ENCODE data around the gene ARMH3.

Gene ARMH3

DNA sequence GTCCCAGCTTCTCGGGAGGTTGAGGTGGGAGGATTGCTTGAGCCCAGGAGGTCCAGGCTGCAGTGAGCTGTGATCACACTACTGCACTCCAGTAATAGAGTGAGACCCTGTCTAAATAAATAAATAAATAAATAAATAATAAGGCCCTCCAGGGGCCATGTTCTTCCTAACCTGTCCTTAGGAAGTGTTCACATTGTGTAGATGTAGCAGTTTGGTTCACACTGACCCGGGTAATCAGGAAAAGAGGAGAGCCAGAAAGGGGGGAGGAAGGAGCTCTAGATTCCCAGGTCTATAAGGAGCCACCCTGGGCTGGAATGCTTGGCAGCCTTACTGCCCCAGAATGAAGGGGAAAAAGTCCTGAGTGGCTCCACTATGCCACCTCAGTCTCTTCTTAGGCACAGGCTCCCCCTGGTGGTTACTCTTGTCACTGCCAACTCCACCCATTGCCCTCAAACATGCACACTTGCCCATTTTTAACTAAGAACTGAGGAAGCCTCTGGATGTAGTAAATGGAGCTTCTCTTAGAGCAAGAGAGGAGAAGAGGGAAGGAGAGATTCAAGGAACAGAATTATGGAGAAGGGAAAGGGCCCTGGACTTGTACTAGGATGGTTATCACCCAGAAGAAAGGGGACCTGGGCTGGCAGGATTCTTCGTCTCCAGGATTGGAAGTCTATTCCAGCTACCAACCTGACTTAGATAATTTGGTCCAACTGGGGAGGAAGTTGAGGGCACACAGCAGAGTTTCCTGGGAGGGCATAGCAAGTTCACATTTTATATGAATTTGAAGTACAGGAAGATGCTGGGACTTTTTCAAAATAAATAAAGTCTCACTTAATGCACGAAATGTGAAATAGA is 16.9 kb upstream of the ARMH3 start:
- no peak overlapping the region for H3K9ac ChIP-seq
- H3K4me2 ChIP-seq: peak overlapping the region in 1 of 11 experiments; percentile 40; a peak in 2 of 22 replicates
- TF ChIP-seq Cebpa-rat (IDR thresholded peaks at IDR 0.05): no peak
- no peaks in the 10 kb centered on the region for H3K27me3 ChIP-seq
- no peaks in the 10 kb centered on the region for H3K9me3 ChIP-seq (replicated peaks in 1 of 11)
- peaks cover 5 to 39% (median 29%) of the 10 kb centered on the region in 11 experiments; a peak in 20 of 22 replicates for H4K20me1 ChIP-seq
- H3K4me1 ChIP-seq: peaks cover 5 to 41% (median 15%) of the 10 kb centered on the region in 10 experiments; a peak in 19 of 20 replicates
- no peak overlapping the region for H3K4me3 ChIP-seq
- peaks cover 8 to 26% (median 16%) of the 10 kb centered on the region in 11 experiments; a peak in 19 of 22 replicates for H3K36me3 ChIP-seq
- H3K27ac ChIP-seq: no peak overlapping the region

GRCh38 chr10:102069071-102069470 is 13.1 kb upstream of the ARMH3 start:
- Histone ChIP-seq H3K4me1 (peaks cover 34 to 65% (median 43%) of the 10 kb centered on the region in 10 experiments), H3K27ac (peak overlapping the region in 8 of 11 experiments; percentile 15 to 72 (median 55); a peak in 14 of 22 replicates), H4K20me1 (peaks cover 19 to 60% (median 53%) of the 10 kb centered on the region in 11 experiments; a peak in 21 of 22 replicates)

GRCh38 chr10:102068216-102068615 is 12.2 kb upstream of the ARMH3 start:
- no peaks in the 10 kb centered on the region for H3K9me3 ChIP-seq (replicated peaks in 1 of 11)
- peak overlapping the region in 4 of 11 experiments; percentile 52 to 72 (median 62); a peak in 5 of 22 replicates for H3K27ac ChIP-seq
- no peak overlapping the region; a peak in 2 of 20 replicates for H3K4me3 ChIP-seq
- H3K9ac ChIP-seq: peak overlapping the region in 3 of 11 experiments; percentile 6 to 16 (median 9); a peak in 2 of 22 replicates
- H3K4me2 ChIP-seq: peak overlapping the region in 9 of 11 experiments; percentile 5 to 100 (median 96); a peak in 11 of 22 replicates
- no peak for TF ChIP-seq Cebpa-rat (IDR thresholded peaks at IDR 0.05)
- peaks cover 19 to 58% (median 52%) of the 10 kb centered on the region in 11 experiments; a peak in 21 of 22 replicates for H4K20me1 ChIP-seq
- H3K27me3 ChIP-seq: no peaks in the 10 kb centered on the region
- peaks cover 35 to 57% (median 44%) of the 10 kb centered on the region in 10 experiments for H3K4me1 ChIP-seq
- H3K36me3 ChIP-seq: peaks cover 17 to 39% (median 27%) of the 10 kb centered on the region in 11 experiments

More at GRCh38 chr10:102069071-102069470, 13.1 kb upstream of the ARMH3 start:
- no peaks in the 10 kb centered on the region for H3K27me3 ChIP-seq
- H3K9me3 ChIP-seq (replicated peaks in 1 of 11): no peaks in the 10 kb centered on the region
- peak overlapping the region in 3 of 11 experiments; percentile 6 to 16 (median 9); a peak in 2 of 22 replicates for H3K9ac ChIP-seq
- peak overlapping the region in 1 of 10 experiments; percentile 22; a peak in 3 of 20 replicates for H3K4me3 ChIP-seq
- peak overlapping the region in 9 of 11 experiments; percentile 5 to 100 (median 72); a peak in 15 of 22 replicates for H3K4me2 ChIP-seq
- peaks cover 17 to 39% (median 27%) of the 10 kb centered on the region in 11 experiments for H3K36me3 ChIP-seq
- no peak for TF ChIP-seq Cebpa-rat (IDR thresholded peaks at IDR 0.05)

DNA sequence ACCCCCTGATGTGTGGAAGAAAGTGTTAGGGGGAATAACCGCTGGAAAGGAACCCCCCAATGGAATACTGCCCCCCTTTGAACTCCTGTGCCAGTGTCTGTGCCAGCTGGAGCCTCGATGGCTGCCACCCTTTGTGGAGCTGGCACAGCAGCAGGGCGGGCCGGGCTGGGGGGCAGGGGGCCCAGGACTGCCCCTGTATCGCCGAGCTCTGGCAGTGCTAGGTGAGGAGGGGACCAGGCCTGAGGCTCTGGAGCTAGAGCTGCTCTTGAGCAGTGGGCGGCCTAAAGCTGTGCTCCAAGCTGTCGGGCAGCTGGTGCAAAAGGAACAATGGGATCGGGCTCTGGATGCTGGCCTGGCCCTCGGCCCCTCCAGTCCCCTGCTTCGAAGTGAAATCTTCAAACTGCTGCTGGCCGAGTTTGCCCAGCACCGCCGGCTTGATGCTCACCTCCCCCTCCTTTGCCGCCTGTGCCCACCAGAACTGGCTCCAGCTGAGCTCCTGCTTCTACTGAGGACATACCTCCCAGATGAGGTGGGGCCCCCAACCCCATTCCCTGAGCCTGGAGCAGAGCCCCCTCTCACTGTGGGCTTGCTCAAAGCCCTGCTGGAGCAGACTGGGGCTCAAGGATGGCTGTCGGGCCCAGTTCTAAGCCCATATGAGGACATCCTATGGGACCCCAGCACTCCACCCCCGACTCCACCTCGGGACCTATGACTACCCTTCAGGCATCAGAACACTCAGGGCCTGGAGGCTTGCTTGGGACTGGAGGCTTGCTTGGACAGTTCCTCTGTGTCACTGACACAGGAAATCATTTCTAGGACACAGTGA is 11.3 kb upstream of the ARMH3 start:
- TF ChIP-seq Cebpa-rat (IDR thresholded peaks at IDR 0.05): no peak
- Histone ChIP-seq H4K20me1 (peaks cover 19 to 54% (median 46%) of the 10 kb centered on the region in 11 experiments; a peak in 21 of 22 replicates), H3K27ac (peak overlapping the region in 2 of 11 experiments; percentile 88 to 90; a peak in 3 of 22 replicates), H3K9me3 (replicated peaks in 1 of 11) (no peaks in the 10 kb centered on the region), H3K9ac (peak overlapping the region; percentile 89 to 97 (median 94); a peak in 20 of 22 replicates), H3K27me3 (no peaks in the 10 kb centered on the region), H3K4me1 (peaks cover 35 to 54% (median 44%) of the 10 kb centered on the region in 10 experiments), H3K4me3 (peak overlapping the region in 9 of 10 experiments; percentile 82 to 99 (median 90); a peak in 14 of 20 replicates), H3K36me3 (peaks cover 17 to 39% (median 27%) of the 10 kb centered on the region in 11 experiments), H3K4me2 (peak overlapping the region; percentile 96 to 100 (median 99))

GRCh38 chr10:102066399-102067088 is 10.6 kb upstream of the ARMH3 start:
- Histone ChIP-seq H3K36me3 (peaks cover 17 to 39% (median 27%) of the 10 kb centered on the region in 11 experiments), H3K27me3 (no peaks in the 10 kb centered on the region), H4K20me1 (peaks cover 19 to 54% (median 40%) of the 10 kb centered on the region in 11 experiments; a peak in 21 of 22 replicates), H3K4me1 (peaks cover 35 to 54% (median 44%) of the 10 kb centered on the region in 10 experiments), H3K4me3 (peak overlapping the region; percentile 82 to 99 (median 90)), H3K9ac (peak overlapping the region; percentile 89 to 97 (median 94)), H3K9me3 (replicated peaks in 1 of 11) (no peaks in the 10 kb centered on the region), H3K27ac (peak overlapping the region; percentile 86 to 92 (median 90); a peak in 21 of 22 replicates), H3K4me2 (peak overlapping the region; percentile 96 to 100 (median 99))
- TF ChIP-seq Cebpa-rat (IDR thresholded peaks at IDR 0.05): no peak

DNA sequence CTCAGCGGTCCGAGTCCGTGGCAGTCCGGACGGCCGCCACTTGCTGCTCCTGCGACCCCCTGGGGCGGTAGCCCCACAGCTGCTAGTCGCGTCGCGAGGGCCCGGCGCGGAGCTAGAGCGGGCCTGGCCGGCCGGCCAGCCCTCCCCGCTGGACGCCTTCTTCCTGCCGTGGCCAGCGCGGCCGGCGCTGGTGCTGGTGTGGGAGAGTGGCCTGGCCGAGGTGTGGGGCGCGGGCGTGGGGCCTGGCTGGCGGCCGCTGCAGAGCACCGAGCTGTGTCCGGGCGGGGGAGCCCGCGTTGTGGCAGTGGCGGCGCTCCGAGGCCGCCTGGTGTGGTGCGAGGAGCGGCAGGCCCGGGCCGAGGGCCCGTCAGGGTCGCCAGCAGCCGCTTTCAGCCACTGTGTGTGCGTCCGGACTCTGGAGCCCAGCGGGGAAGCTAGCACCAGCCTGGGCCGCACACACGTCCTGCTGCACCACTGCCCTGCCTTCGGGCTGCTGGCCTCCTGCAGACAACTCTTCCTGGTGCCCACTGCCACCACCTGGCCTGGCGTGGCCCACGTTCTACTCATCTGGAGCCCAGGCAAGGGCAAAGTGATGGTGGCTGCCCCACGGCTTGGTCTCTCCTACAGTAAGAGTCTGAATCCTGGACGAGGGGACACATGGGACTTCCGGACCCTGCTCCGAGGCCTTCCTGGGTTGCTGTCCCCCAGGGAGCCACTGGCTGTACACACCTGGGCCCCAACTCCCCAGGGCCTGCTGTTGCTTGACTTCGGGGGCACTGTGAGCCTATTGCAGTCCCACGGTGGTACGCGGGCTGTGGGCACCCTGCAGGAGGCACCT is 9.8 kb upstream of the ARMH3 start:
- peak overlapping the region; percentile 96 to 100 (median 99) for H3K4me2 ChIP-seq
- H3K9ac ChIP-seq: peak overlapping the region; percentile 89 to 97 (median 94)
- H3K4me3 ChIP-seq: peak overlapping the region; percentile 82 to 99 (median 90)
- H3K36me3 ChIP-seq: peaks cover 17 to 39% (median 27%) of the 10 kb centered on the region in 11 experiments
- no peak for TF ChIP-seq Cebpa-rat (IDR thresholded peaks at IDR 0.05)
- H4K20me1 ChIP-seq: peaks cover 19 to 51% (median 40%) of the 10 kb centered on the region in 11 experiments; a peak in 21 of 22 replicates
- H3K27me3 ChIP-seq: no peaks in the 10 kb centered on the region
- H3K9me3 ChIP-seq (replicated peaks in 1 of 11): no peaks in the 10 kb centered on the region
- H3K4me1 ChIP-seq: peaks cover 35 to 54% (median 44%) of the 10 kb centered on the region in 10 experiments
- H3K27ac ChIP-seq: peak overlapping the region; percentile 86 to 92 (median 90)

All from BLaER1 treated with 17β-estradiol and CSF1 and Interleukin-3, amounts not matched to agents 10 nM and 100 nM (cell line).